OCI-LY3 (cell line): ENCODE data around the gene CISD3.

ENCODE experiments used
- H2AFZ ChIP-seq: fragments of 200-600, 300-600 bp; shearing (Covaris generic); 2 replicates; pipeline ENCODE4 v1.6.0; 2014; ENCODE audit warnings: antibody characterized with exemption, low read depth, low read length
- H3K27ac ChIP-seq: fragments of 200-600, 300-600 bp; sonication (generic); 2 replicates; pipeline ENCODE4 v1.5.1; 2014; ENCODE audit warnings: mild to moderate bottlenecking, low read length, moderate library complexity, mixed read lengths
- H3K27me3 ChIP-seq: fragments of 200-600, 300-600 bp; sonication (generic); 2 replicates; pipeline ENCODE4 v1.6.1; 2014; ENCODE audit warnings: low read depth, low read length, mixed read lengths
- H3K36me3 ChIP-seq: fragments of 200-600, 300-600 bp; sonication (generic); replicated peaks from 2 replicates; pipeline ENCODE3; 2014; ENCODE audit warnings: low read depth, low read length, mixed read lengths
- H3K4me1 ChIP-seq: fragments of 300-600, 200-600 bp; sonication (generic); 2 replicates; pipeline ENCODE4 v1.6.1; 2014; ENCODE audit warnings: low read length, mixed read lengths
- H3K4me2 ChIP-seq: fragments of 200-600, 300-600 bp; sonication (generic); 2 replicates; pipeline ENCODE4 v1.6.1; 2014; ENCODE audit warnings: low read length, mixed read lengths
- H3K4me3 ChIP-seq: fragments of 300-600, 200-600 bp; sonication (generic); 2 replicates; pipeline ENCODE4 v1.5.1; 2014; ENCODE audit warnings: antibody characterized with exemption, mild to moderate bottlenecking, low read length, moderate library complexity
- H3K79me2 ChIP-seq: fragments of 300-600, 200-600 bp; shearing (Covaris generic); 2 replicates; pipeline ENCODE4 v1.6.1; 2014; ENCODE audit warnings: mild to moderate bottlenecking, low read length, mixed read lengths
- H3K9ac ChIP-seq: fragments of 300-600, 200-600 bp; shearing (Covaris generic); 2 replicates; pipeline ENCODE4 v1.6.0; 2014; ENCODE audit warnings: mild to moderate bottlenecking, low read length, moderate library complexity
- H3K9me3 ChIP-seq: fragments of 200-600, 300-600 bp; shearing (Covaris generic); 2 replicates; pipeline ENCODE4 v1.6.1; 2014; ENCODE audit warnings: low read length, mixed read lengths; ENCODE audit not compliant: insufficient read depth
- H4K20me1 ChIP-seq: fragments of 200-600, 300-600 bp; sonication (generic); 2 replicates; pipeline ENCODE4 v1.6.1; 2016; ENCODE audit warnings: low read length, mixed read lengths; ENCODE audit not compliant: insufficient read depth
- EZH2phosphoT487 ChIP-seq: fragments of 200-600 bp; shearing (Covaris generic); IDR thresholded peaks from 2 replicates; pipeline ENCODE4 v1.6.1; 2018; ENCODE audit warnings: antibody characterized with exemption, mixed run types, low read depth
- TF ChIP-seq, protein P1 (sequence below): fragments of 200-600, 300-600 bp; sonication (generic); IDR thresholded peaks from 2 replicates; pipeline ENCODE4 v1.5.1; 2014; ENCODE audit warnings: antibody characterized with exemption, low read length, low read depth

CISD3 gene

GRCh38 chr17:38709104-38709820, 20.9 kb upstream of the CISD3 start:
- peaks cover 9% of the 10 kb centered on the region for H3K4me1 ChIP-seq
- peaks cover 60% of the 10 kb centered on the region for H3K79me2 ChIP-seq
- no peak overlapping the region for H3K9ac ChIP-seq
- no peak overlapping the region for H3K4me3 ChIP-seq
- H4K20me1 ChIP-seq, result peaks cover 24% of the 10 kb centered on the region
- H3K36me3 ChIP-seq, result peaks cover 60% of the 10 kb centered on the region
- no peak overlapping the region for H3K4me2 ChIP-seq
- no peaks in the 10 kb centered on the region for H3K9me3 ChIP-seq
- H3K27ac ChIP-seq, result no peak overlapping the region
- no peaks in the 10 kb centered on the region for H3K27me3 ChIP-seq
- TF ChIP-seq EZH2phosphoT487, result no peak
- TF ChIP-seq, protein P1, sequence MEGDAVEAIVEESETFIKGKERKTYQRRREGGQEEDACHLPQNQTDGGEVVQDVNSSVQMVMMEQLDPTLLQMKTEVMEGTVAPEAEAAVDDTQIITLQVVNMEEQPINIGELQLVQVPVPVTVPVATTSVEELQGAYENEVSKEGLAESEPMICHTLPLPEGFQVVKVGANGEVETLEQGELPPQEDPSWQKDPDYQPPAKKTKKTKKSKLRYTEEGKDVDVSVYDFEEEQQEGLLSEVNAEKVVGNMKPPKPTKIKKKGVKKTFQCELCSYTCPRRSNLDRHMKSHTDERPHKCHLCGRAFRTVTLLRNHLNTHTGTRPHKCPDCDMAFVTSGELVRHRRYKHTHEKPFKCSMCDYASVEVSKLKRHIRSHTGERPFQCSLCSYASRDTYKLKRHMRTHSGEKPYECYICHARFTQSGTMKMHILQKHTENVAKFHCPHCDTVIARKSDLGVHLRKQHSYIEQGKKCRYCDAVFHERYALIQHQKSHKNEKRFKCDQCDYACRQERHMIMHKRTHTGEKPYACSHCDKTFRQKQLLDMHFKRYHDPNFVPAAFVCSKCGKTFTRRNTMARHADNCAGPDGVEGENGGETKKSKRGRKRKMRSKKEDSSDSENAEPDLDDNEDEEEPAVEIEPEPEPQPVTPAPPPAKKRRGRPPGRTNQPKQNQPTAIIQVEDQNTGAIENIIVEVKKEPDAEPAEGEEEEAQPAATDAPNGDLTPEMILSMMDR, result no peak
- no peak overlapping the region for H2AFZ ChIP-seq

- Histone ChIP-seq H3K9me3 (no peaks in the 10 kb centered on the region), H3K9ac (no peak overlapping the region), H3K27me3 (no peaks in the 10 kb centered on the region), H3K4me3 (no peak overlapping the region), H3K27ac (no peak overlapping the region), H3K36me3 (peaks cover 63% of the 10 kb centered on the region), H3K79me2 (peaks cover 52% of the 10 kb centered on the region), H2AFZ (no peak overlapping the region), H4K20me1 (peaks cover 24% of the 10 kb centered on the region), H3K4me2 (no peak overlapping the region), H3K4me1 (peaks cover 15% of the 10 kb centered on the region)
- TF ChIP-seq, protein P1, result no peak
- TF ChIP-seq EZH2phosphoT487, result no peak
Observed at GRCh38 chr17:38709864-38710603, 20.1 kb upstream of the CISD3 start.

- Histone ChIP-seq H3K27ac (no peak overlapping the region), H3K4me1 (peaks cover 20% of the 10 kb centered on the region), H3K9me3 (no peaks in the 10 kb centered on the region), H3K9ac (no peak overlapping the region), H3K4me2 (no peak overlapping the region), H3K36me3 (peaks cover 67% of the 10 kb centered on the region), H3K27me3 (no peaks in the 10 kb centered on the region), H4K20me1 (peaks cover 24% of the 10 kb centered on the region), H3K79me2 (peaks cover 48% of the 10 kb centered on the region), H3K4me3 (no peak overlapping the region), H2AFZ (no peak overlapping the region)
- no peak for TF ChIP-seq EZH2phosphoT487
- TF ChIP-seq, protein P1, result no peak
Observed at GRCh38 chr17:38710604-38710962, 19.6 kb upstream of the CISD3 start.

DNA sequence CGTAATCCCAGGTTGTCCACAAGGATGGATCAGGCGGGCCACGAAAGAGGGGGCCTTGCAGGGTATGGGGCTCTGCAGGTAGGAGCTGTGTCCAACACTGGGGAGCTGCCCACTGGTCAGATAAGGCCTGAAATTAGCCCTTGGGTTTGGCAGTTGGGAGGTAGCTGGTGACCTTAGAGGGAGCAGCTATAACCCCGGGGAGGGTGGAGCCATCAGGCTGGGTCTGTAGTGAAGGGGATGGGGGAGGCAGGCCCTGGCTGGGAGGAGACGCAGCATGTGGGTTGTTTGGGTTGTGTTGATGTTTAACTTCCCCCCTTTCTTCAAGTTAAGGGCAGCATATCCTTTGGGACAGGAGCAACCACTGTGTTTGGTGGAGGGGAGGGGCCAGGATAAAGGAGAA, 19.2 kb upstream of the CISD3 start:
- Histone ChIP-seq H3K27me3 (no peaks in the 10 kb centered on the region), H3K4me2 (no peak overlapping the region), H3K4me3 (no peak overlapping the region), H3K9ac (no peak overlapping the region), H3K79me2 (peaks cover 44% of the 10 kb centered on the region), H3K27ac (no peak overlapping the region), H2AFZ (no peak overlapping the region), H4K20me1 (peaks cover 24% of the 10 kb centered on the region), H3K4me1 (peaks cover 24% of the 10 kb centered on the region), H3K36me3 (peaks cover 71% of the 10 kb centered on the region), H3K9me3 (no peaks in the 10 kb centered on the region)
- TF ChIP-seq EZH2phosphoT487, result no peak
- TF ChIP-seq, protein P1, result no peak
